HL-60/S4 (cell line): ENCODE measurements around the gene NKX2-3.

Source experiments
- in situ Hi-C: fragments of 300-500 bp; cut with MboI; formaldehyde crosslinking; loops from 2 replicates; pipeline ENCODE4 v1.14.3; 2022; ENCODE audit warnings: low sequenced_read_pairs

Gene NKX2-3

GRCh38 chr10:99532687-99533495 lies at the start of gene NKX2-3:
Gene NKX2-3, plus strand, starts transcription at chr10:99532942. Its CDS starts 190 bp downstream, at chr10:99533132.
- in situ Hi-C loops = no loop called here

GRCh38 chr10:99484626-99485581 lies 47.8 kb upstream of the NKX2-3 start:
- in situ Hi-C loops = no loop called here

GRCh38 chr10:99487125-99487807 lies 45.5 kb upstream of the NKX2-3 start:
- in situ Hi-C loops = no loop called here

GRCh38 chr10:99489271-99489670 lies 43.5 kb upstream of the NKX2-3 start:
- in situ Hi-C loops = no loop called here

DNA sequence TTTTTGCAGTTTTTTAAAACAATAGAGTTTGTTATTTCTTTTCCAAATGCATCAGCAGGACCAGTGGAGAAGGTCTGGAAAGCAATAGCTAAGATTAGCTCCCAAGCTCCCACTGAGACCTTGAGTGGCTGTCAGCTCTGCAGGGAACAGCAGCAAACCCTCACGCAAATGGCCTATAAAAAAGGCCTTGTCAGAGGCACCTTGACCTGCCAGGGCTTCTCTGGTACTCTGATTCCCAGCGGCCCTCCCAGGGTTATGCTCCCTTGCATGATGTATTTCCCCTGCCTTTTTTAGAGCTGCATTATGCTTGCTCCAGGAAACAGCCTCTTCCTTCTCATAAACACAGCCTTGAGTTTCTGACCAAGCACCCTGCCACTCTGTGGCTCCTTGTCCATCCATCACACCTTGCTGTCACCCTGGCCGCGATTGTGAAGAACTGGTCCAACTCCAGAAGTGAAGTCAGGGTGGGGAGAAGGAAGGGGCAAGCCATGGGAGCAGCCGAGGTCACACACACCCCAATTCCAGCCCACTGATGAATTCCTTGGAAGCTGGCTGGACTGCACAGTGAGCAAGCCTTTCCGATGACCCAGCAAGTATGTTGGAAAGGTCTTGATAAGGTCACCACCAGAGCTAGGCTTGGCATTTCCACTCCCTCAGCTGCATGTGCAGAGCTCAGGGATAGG lies 35.3 kb upstream of the NKX2-3 start:
- in situ Hi-C loops = no loop called here

- in situ Hi-C loops = no loop called here
These were observed 26.3 kb upstream of the NKX2-3 start for GRCh38 chr10:99506416-99506815.

DNA sequence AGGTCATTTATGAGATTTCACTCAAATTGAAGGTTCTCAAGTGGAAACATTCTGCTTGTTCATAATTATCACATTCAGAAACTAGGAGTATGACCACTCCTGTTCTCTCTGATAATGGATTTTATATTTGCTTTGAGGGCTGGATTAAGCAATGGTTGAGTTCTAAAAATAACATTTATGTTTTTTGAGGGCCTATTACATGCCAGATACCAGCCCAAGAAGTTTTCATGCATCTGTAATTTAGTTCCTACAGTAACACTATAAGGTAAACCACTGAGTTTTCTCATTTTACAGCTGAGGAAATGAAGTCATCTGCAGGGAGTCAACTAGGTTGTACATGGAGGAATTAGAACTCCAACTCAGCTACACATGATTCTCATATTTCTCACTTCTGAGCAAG lies 25.5 kb upstream of the NKX2-3 start:
- in situ Hi-C loops = no loop called here

DNA sequence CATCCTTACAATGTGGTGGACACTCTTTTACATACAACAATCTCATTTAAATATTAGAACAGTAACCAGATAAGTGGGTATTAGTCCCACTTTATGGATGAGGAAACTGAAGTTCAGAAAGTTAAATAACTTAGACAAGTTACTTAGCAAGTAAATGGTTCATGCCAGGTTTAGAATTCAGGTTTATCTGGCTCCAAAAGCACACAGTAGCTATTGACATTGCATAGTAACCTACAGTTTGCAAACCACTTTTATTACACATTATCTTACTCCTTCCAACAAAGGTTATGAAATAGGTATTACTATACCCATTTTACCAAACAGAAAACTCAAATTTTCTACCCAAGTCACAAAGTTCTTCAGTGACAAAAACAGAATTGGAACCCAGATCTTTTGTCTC lies 19.7 kb upstream of the NKX2-3 start:
- in situ Hi-C loops = no loop called here

- in situ Hi-C loops = no loop called here
These were observed 13.1 kb upstream of the NKX2-3 start for GRCh38 chr10:99519690-99520039.

DNA sequence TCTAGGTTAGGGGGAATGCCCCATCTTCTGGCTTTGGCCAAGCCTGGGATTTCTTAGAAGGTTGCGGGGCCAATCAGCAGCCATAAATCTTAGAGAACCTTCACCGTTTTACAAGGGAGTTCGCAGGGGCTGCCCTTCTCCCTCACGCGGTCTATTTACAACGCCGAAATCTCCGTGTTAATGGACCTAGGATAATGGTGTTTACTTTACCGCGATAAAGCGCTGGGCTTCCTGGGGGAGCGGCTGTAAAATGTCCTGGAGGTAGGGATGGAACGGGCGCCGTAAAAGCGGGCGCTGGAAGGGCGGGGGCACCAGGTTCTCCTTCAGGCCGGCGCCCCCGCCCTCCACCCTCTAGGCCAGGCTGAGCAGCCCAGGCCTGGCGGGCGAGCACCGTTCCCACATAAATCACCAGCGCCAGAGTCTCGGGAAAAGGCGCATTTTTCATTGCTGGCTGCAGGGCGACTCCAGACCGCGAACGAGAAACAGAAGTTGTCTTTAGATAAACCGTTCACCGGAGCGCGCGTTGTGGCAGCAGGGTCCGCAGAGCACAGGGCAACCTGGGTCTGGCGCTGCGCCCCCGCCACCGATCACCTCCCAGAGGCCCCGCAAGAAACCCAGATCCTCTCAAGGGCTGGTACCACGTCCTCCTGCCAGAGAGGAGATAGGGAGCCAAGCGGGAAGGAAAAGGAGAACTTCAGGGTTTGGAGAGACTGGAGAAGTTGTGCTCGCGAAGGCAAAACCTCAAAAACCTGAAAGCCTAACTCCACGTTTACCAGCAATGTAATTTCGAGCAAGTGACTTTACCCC lies 12.5 kb upstream of the NKX2-3 start:
- in situ Hi-C loops = no loop called here

GRCh38 chr10:99520847-99521764 lies 11.6 kb upstream of the NKX2-3 start:
- in situ Hi-C loops = no loop called here

DNA sequence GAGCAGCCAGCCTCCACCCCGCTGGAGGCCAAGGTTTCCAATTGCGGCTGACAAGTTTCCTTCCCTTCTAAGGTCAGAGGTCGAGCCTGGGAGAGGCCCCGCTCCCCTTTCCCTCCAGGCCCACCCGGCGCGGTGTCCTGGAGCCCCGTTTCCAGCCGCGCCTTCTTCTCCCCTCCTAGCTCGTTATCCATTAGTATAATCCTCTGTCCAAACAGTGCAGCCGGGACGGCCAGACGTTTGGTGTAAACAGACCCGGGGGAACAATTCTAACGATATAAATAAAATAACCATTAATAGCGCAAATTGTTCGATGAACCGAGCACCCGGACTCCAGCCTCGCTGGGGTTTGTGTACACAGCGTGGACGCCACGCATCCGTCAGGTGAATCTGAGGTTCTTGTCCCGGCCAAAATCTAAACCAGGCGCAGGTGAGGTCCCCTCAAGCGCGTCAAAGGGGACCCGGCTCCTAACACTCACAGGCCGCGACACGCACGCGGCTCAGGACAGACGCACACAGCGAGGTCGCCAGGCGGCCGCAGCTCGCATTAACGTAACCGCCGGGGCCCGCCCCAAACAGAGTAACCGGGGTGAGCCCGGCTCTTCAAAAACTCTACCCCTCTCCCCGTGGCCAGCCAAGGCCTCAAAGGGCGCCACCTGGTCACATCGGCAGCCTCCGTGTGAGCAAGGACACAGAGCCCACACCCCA lies 10.8 kb upstream of the NKX2-3 start:
- in situ Hi-C loops = no loop called here

- in situ Hi-C loops = no loop called here
These were observed 10.1 kb upstream of the NKX2-3 start for GRCh38 chr10:99522470-99523250.

- in situ Hi-C loops = no loop called here
These were observed 9.4 kb upstream of the NKX2-3 start for GRCh38 chr10:99523251-99523773.

DNA sequence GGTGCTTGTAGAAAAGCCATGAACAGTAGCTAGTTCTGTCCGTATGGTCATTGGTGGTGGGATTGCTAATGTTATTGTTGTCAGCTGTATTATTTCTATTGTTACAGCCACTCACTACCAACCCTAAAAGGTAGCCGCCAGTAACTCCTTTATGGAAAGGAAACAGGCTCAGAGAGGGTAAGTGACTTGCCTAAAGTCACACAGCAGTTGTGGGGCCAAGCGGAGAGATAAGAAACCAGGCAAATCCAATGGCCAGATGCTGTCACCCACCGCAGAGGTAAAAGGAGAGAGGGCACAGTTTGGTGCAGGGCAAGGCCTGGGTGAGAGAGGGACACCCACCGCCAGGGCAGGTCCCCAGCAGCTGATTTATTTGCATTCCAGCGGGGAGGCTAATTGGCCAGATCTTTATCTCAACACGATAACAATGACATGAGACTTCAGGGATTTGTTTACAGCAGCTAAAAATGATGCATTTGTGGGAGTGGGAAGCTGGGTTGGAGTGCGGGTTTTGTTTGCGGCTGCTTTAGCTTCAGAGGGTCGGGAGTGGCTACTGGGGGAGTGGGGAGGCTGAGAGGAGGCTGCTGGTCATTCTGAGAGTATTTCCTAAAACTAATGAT lies 8.6 kb upstream of the NKX2-3 start:
- in situ Hi-C loops = no loop called here

DNA sequence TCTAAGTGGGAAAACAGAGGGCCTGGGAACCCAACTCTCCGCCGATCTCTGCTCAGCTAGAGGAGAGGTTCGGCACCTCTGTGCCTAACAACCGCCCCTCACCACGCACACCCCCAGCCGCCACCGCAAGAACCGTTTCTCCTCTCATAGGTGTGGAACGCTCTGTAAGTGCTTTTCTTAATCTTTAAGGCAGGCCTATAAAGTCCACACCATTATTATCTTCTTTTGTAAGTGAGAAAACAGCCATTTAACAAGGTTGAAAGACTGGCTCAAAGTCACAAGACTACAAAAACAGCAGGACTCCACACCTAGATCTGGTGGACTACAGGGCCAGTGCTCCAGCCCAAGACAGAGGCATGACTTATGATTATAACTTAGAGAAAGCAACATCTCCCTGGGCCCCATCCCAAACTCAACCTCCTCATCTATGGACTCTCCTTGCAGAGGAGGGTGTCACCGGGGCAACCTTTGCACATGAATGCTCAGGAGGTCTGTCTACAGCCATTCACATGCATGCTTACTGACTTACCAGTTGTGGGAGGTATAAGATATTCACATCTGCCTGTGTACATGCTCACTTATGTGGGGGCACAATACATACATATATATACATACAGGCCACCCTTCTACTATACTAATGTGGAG lies 7.9 kb upstream of the NKX2-3 start:
- in situ Hi-C loops = no loop called here
